Uterus (tissue), 2 donors: ENCODE measurements around the gene USP22.
"Not testable (repeated sequence)": the region's sequence is repeated elsewhere in the genome, so short reads cannot be mapped to it uniquely, and the experiment has no call there.

Experiments used
- CTCF ChIP-seq, 4 experiments: fragments of 200-600 bp in 2 of 4; fragments of 450-650 bp in 2 of 4; sonication (generic) in 2 of 4; IDR thresholded peaks; one replicate each; pipeline ENCODE4 v1.5.1; 2016 to 2019; ENCODE audit warnings: antibody characterized with exemption in 4 of 4, mild to moderate bottlenecking in 2 of 4, moderate library complexity in 1 of 4
- POLR2A ChIP-seq, 2 donors: fragments of 450-650 bp; IDR thresholded peaks; one replicate each; pipeline ENCODE4 v1.6.1; 2016; ENCODE audit warnings: antibody characterized with exemption in 2 of 2, mild to moderate bottlenecking in 1 of 2, moderate library complexity in 1 of 2

GRCh38 chr17:20977609-20978253, 65.1 kb downstream of the USP22 start:
- not testable (repeated sequence) for TF ChIP-seq CTCF, POLR2A (IDR thresholded peaks at IDR 0.05)
